ENCODE results near the gene ALDH3B2.
"Not testable (repeated sequence)": the region's sequence is repeated elsewhere in the genome, so short reads cannot be mapped to it uniquely, and the experiment has no call there.

The ALDH3B2 gene

GRCh38 chr11:67674442-67674871 is at the start of gene ALDH3B2:
Gene ALDH3B2, minus strand, starts transcription at chr11:67674623. Its CDS starts 7,688 bp downstream, at chr11:67666935.
- no peak for DNase-seq

GRCh38 chr11:67723036-67723435 is 48.6 kb upstream of the ALDH3B2 start:
- DNase-seq, result not testable (repeated sequence)

- not testable (repeated sequence) for DNase-seq
These were observed 41.8 kb upstream of the ALDH3B2 start for GRCh38 chr11:67716226-67716625.

- DNase-seq, result not testable (repeated sequence)
These were observed 41.4 kb upstream of the ALDH3B2 start for GRCh38 chr11:67715801-67716200.

GRCh38 chr11:67713892-67714509 is 39.6 kb upstream of the ALDH3B2 start:
- DNase-seq, result not testable (repeated sequence)

GRCh38 chr11:67711676-67712075 is 37.3 kb upstream of the ALDH3B2 start:
- DNase-seq, result not testable (repeated sequence)

- not testable (repeated sequence) for DNase-seq
These were observed 36.8 kb upstream of the ALDH3B2 start for GRCh38 chr11:67711212-67711611.

- not testable (repeated sequence) for DNase-seq
These were observed 35.4 kb upstream of the ALDH3B2 start for GRCh38 chr11:67709806-67710205.

GRCh38 chr11:67705264-67705663 is 30.8 kb upstream of the ALDH3B2 start:
- DNase-seq, result no peak

GRCh38 chr11:67704524-67704923 is 30.1 kb upstream of the ALDH3B2 start:
- no peak for DNase-seq

GRCh38 chr11:67703709-67704108 is 29.3 kb upstream of the ALDH3B2 start:
- DNase-seq, result not testable (repeated sequence)

- DNase-seq, result no peak
These were observed 26.3 kb upstream of the ALDH3B2 start for GRCh38 chr11:67700548-67701262.

GRCh38 chr11:67700141-67700540 is 25.7 kb upstream of the ALDH3B2 start:
- DNase-seq, result no peak

GRCh38 chr11:67699521-67699920 is 25.1 kb upstream of the ALDH3B2 start:
- peak; percentile 1 for DNase-seq

- peak; percentile 18 for DNase-seq
These were observed 23.8 kb upstream of the ALDH3B2 start for GRCh38 chr11:67698247-67698646.

GRCh38 chr11:67697846-67698245 is 23.4 kb upstream of the ALDH3B2 start:
- no peak for DNase-seq

GRCh38 chr11:67696998-67697397 is 22.6 kb upstream of the ALDH3B2 start:
- DNase-seq, result no peak

GRCh38 chr11:67695606-67696005 is 21.2 kb upstream of the ALDH3B2 start:
- DNase-seq, result no peak

GRCh38 chr11:67694875-67695555 is 20.6 kb upstream of the ALDH3B2 start:
- DNase-seq, result no peak

GRCh38 chr11:67691149-67691548 is 16.7 kb upstream of the ALDH3B2 start:
- DNase-seq, result no peak

- no peak for DNase-seq
These were observed 14.8 kb upstream of the ALDH3B2 start for GRCh38 chr11:67689178-67689577.

- DNase-seq, result no peak
These were observed 13.6 kb upstream of the ALDH3B2 start for GRCh38 chr11:67687986-67688385.

- not testable (repeated sequence) for DNase-seq
These were observed 11.4 kb upstream of the ALDH3B2 start for GRCh38 chr11:67685641-67686332.
